Activated CD8-positive, alpha-beta memory T cell treated with anti-CD3 and anti-CD28 coated beads, Interleukin-2, amount 10 ng/mL, durations not matched to agents 7 days and 5 days (primary cell): ENCODE results near the gene COQ3. TPM values are rescaled to one million over a fixed set of nuclear protein-coding genes. Genes with fewer than 3 reads are reported as not detected.
A peak's percentile ranks its signal among the peaks of the same experiment; 100 is the strongest.

Experiments used
- ATAC-seq: fragments of 150-1000 bp; cut with Tn5 transposase; one replicate; pipeline ENCODE4 v1.10.0; 2021; ENCODE audit warnings: moderate library complexity
- CTCF ChIA-PET: fragments of 350-600 bp; sonication (Branson Sonifier 250); formaldehyde crosslinking; loops from one replicate; lab custom pipeline; 2021; ENCODE audit warnings: antibody characterized with exemption; lab: Charles Lee
- DNase-seq: peaks from one replicate; pipeline ENCODE4 v3.0.0-alpha.2; 2020
- H3K27ac Mint-ChIP-seq: one replicate; pipeline ENCODE4 v1.8.0; 2021; ENCODE audit warnings: mild to moderate bottlenecking, mixed read lengths
- H3K27me3 Mint-ChIP-seq: one replicate; pipeline ENCODE4 v1.8.0; 2021; ENCODE audit warnings: mixed read lengths
- H3K36me3 Mint-ChIP-seq: one replicate; pipeline ENCODE4 v1.8.0; 2021; ENCODE audit warnings: mild to moderate bottlenecking, mixed read lengths
- H3K4me1 Mint-ChIP-seq: one replicate; pipeline ENCODE4 v1.8.0; 2021; ENCODE audit warnings: mixed read lengths
- H3K4me3 Mint-ChIP-seq: one replicate; pipeline ENCODE4 v1.8.0; 2021; ENCODE audit warnings: mild to moderate bottlenecking, moderate library complexity, mixed read lengths
- H3K9me3 Mint-ChIP-seq: one replicate; pipeline ENCODE4 v1.8.0; 2022; ENCODE audit warnings: low read depth, mixed read lengths
- total RNA-seq, 2 experiments: library from RNA; stranded (reverse); gene quantifications; one replicate each; pipeline ENCODE4 v1.2.3, GENCODE V29; 2021

The COQ3 gene
- total RNA-seq, 2 experiments from 2014 or later, result 10.6 to 12.2 TPM

DNA sequence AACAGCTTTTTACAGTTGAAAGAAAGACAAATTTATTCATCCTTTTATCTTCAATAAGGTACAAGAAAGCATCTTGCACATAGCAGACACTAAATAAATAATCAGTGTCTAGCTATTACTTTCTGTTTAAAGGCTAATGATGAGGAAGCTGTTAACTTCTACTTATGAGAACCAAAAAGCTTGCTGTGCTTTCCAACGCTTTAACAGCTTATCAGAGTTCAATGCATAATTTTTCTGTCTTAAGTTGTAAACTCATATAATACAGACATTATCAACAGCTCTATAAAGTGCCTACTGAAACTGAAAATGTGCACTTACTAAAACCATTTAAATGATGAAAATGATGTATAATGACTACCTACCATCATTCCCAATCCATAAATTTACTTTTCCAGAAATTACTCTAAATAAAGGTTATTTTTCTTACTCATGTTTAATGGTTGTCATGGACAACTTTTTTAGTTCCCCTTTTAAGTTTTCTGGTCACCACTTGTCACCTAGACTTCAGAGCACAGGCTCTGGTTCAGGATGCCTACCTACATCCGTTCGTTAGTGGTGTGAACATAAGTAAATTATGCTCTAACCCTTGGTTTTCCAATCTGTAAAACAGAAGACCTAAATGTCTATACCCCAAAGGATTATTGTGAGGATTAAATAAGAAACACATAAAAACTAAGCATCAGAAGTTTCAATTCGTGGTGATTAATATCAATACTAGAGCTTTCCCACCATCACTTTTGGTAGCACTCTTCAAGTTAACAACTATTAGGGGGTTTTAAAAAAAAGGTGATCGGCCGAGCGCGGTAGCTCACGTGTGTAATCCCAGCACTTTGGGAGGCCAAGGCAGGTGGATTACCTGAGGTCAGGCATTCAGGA, 23.1 kb upstream of the COQ3 start:
- CTCF ChIA-PET, result interaction anchor here (0.9 to 1.2 kb wide), 4 partner anchors 9 to 82 kb away, joined by 3 to 5 read pairs (median 4); partner anchors contain the start of gene COQ3
- Mint-ChIP-seq H3K4me3 (peak overlapping the region; percentile 30), H3K4me1 (peaks cover 33% of the 10 kb centered on the region)

DNA sequence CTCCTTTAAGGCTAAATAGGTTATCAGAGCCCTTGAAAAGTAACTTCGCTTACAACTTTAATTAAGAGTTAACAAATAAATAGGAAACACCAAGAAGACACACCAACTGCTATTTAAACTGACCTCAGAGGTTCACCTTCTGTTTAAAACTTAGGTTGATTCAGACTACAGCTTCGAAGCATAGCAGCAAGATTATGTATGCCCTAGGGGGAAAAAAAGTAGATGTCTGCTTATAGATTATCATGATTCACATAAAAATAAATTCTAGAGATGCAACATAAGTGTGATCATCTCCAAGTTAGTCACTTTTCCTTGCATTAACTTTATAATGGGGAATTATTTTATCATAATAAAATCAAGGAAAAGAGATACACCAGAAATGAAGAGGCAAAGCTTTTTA, 22.2 kb upstream of the COQ3 start:
- no peaks in the 10 kb centered on the region for H3K27me3 Mint-ChIP-seq
- CTCF ChIA-PET, result interaction anchor here (1.1 to 1.2 kb wide), 3 partner anchors 10 to 82 kb away, joined by 3 to 5 read pairs (median 3); partner anchors contain the start of gene COQ3
- DNase-seq (no peak), ATAC-seq (no peak)
- H3K36me3 Mint-ChIP-seq, result peaks cover 33% of the 10 kb centered on the region
- H3K27ac Mint-ChIP-seq, result no peak overlapping the region
- peaks cover 30% of the 10 kb centered on the region for H3K4me1 Mint-ChIP-seq
- H3K9me3 Mint-ChIP-seq, result no peaks in the 10 kb centered on the region
- no peak overlapping the region for H3K4me3 Mint-ChIP-seq

More for the DNA sequence above, 23.1 kb upstream of the COQ3 start:
- Mint-ChIP-seq H3K27me3 (no peaks in the 10 kb centered on the region), H3K27ac (peak overlapping the region; percentile 49), H3K9me3 (no peaks in the 10 kb centered on the region), H3K36me3 (peaks cover 33% of the 10 kb centered on the region)
- ATAC-seq (peak; percentile 67), DNase-seq (no peak)

DNA sequence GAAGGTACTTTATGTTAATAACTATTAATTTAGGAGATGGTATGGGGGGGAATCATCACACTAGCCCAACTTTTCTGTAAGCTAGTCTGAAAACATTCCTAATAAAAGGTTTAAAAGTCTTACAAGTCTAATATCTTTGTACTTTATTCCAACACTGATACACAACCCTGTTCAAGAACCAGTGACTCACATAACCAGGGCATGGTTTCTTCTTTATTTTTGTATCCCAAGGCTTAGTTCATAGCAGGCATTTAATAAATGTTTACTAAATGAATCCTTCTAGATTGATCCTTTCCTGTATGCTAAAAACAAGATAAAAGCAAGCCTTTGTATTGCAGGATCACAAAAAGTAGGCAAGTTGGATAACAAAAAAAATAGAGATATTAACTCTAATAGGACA, 21.5 kb upstream of the COQ3 start:
- CTCF ChIA-PET, result interaction anchor here (0.7 to 1.5 kb wide), 3 partner anchors 20 to 85 kb away, joined by 3 read pairs; no protein-coding TSS in a partner anchor
- H3K36me3 Mint-ChIP-seq, result peaks cover 36% of the 10 kb centered on the region

DNA sequence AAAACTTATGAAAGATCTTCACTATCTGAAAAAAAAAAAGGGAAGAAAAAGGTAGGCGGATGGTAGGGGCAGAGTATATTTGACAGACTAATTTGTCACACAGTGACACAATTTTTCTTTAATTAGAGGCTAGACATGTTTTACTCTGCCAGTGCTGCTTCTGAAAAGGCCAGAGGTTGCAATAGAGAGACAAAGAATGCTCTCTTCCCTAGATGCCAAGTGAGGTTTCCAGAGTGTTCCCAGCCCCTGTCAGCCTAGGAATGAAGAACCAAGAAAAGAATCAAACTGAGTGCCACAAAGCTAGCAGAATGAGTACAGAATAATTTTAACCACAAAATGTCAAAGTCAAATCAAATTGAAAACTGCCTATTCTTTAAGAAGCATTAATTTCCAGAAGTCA, 18.1 kb upstream of the COQ3 start:
- no peak overlapping the region for H3K27ac Mint-ChIP-seq
- ATAC-seq (no peak), DNase-seq (no peak)
- H3K4me1 Mint-ChIP-seq, result peaks cover 13% of the 10 kb centered on the region
- H3K27me3 Mint-ChIP-seq, result no peaks in the 10 kb centered on the region
- peaks cover 38% of the 10 kb centered on the region for H3K36me3 Mint-ChIP-seq
- H3K9me3 Mint-ChIP-seq, result no peaks in the 10 kb centered on the region
- H3K4me3 Mint-ChIP-seq, result no peak overlapping the region
- CTCF ChIA-PET, result no interaction called here

More for the DNA sequence above, 21.5 kb upstream of the COQ3 start:
- no peak overlapping the region for H3K4me3 Mint-ChIP-seq
- H3K4me1 Mint-ChIP-seq, result peaks cover 26% of the 10 kb centered on the region
- DNase-seq, result no peak
- no peaks in the 10 kb centered on the region for H3K9me3 Mint-ChIP-seq
- H3K27ac Mint-ChIP-seq, result no peak overlapping the region
- no peak for ATAC-seq
- no peaks in the 10 kb centered on the region for H3K27me3 Mint-ChIP-seq

DNA sequence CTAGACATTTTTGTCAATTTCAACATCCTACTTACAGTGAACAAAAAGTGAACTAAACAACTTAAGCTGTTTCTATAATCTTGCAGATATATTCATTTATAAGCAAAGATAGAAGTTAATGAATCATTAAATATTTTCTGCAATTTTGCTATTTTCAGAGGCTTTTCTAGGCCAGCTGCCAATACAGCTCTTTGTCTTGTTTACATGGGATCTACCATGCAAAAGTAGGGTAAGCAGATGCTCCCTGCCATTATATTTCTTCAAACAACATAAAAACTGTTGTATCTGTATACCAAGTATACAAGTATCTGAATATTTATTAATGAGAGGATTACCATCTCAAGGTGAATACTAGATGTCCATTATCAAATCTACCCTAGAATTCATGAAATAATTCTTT, 15.7 kb upstream of the COQ3 start:
- H3K4me3 Mint-ChIP-seq, result no peak overlapping the region
- H3K27me3 Mint-ChIP-seq, result no peaks in the 10 kb centered on the region
- DNase-seq (no peak), ATAC-seq (no peak)
- CTCF ChIA-PET, result interaction anchor here (1.9 kb wide), 1 partner anchor 14 kb away, joined by 6 read pairs; no protein-coding TSS in a partner anchor
- no peaks in the 10 kb centered on the region for H3K9me3 Mint-ChIP-seq
- H3K4me1 Mint-ChIP-seq, result peaks cover 9% of the 10 kb centered on the region
- H3K36me3 Mint-ChIP-seq, result peaks cover 45% of the 10 kb centered on the region
- H3K27ac Mint-ChIP-seq, result no peak overlapping the region

DNA sequence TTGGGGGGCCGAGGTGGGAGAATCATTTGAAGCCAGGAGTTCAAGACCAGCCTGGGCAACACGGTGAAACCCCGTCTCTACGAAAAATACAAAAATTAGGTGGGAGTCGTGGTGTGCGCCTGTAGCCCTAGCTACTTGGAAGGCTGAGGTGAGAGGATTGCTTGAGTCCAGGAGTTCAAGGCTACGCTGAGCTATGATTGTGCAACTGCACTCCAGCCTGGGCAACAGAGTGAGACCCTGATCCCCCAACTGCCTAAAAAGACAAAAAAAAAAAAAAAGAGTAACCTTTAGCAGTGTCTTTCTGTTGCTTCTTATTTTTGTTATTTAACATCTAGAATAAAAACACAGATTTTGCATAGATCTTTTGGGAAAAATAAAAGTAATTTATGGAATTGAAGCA, 13.1 kb upstream of the COQ3 start:
- no peaks in the 10 kb centered on the region for H3K9me3 Mint-ChIP-seq
- CTCF ChIA-PET, result no interaction called here
- no peak for DNase-seq
- peaks cover 4% of the 10 kb centered on the region for H3K4me1 Mint-ChIP-seq
- ATAC-seq, result no peak
- peaks cover 50% of the 10 kb centered on the region for H3K36me3 Mint-ChIP-seq
- no peak overlapping the region for H3K27ac Mint-ChIP-seq
- no peaks in the 10 kb centered on the region for H3K27me3 Mint-ChIP-seq
- no peak overlapping the region for H3K4me3 Mint-ChIP-seq

DNA sequence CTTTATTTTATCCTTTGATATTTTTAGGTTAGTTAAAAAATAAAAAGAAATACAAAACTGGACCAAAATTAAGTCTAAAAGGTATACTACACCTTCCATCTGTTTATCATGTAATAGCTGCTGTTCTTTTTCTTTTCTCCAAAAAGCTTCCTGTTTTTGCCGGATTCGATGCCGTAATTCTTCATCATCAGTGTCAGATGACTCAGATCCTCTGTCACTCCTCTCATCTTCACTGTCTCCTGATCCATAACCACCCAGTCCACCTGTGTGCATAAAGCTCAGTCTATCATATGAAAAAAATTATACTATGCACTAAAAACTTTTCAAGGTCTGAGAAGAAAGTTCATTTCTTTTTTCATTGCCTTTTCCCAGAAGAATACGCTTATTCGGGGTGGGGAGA, 8.5 kb upstream of the COQ3 start:
- H3K9me3 Mint-ChIP-seq, result no peaks in the 10 kb centered on the region
- DNase-seq (no peak), ATAC-seq (no peak)
- no peaks in the 10 kb centered on the region for H3K27me3 Mint-ChIP-seq
- peaks cover 49% of the 10 kb centered on the region for H3K36me3 Mint-ChIP-seq
- H3K4me1 Mint-ChIP-seq, result peaks cover 7% of the 10 kb centered on the region
- no peak overlapping the region for H3K4me3 Mint-ChIP-seq
- CTCF ChIA-PET, result interaction anchor here (0.9 to 2.2 kb wide), 4 partner anchors 8 to 165 kb away, joined by 3 to 6 read pairs (median 4); partner anchors contain the start of genes CCNC and COQ3
- H3K27ac Mint-ChIP-seq, result no peak overlapping the region

DNA sequence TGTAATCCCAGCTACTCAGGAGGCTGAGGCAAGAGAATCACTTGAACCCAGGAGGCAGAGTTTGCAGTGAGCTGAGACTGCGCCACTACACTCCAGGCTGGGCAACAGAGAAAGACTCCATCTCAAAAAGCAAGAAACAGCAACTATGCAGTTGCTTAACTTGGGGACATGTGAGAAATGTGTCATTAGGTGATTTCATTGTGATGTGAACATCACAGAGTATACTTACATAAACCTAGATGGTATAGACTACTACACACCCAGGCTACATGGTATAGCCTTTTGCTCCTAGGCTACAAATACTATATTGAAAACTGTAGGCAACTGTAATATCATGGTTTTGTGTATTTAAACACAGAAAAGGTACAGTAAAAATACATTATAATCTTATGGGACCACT, 3.3 kb upstream of the COQ3 start:
- H3K4me1 Mint-ChIP-seq, result peaks cover 16% of the 10 kb centered on the region
- ATAC-seq, result no peak
- CTCF ChIA-PET, result interaction anchor here (4.3 kb wide), 1 partner anchor 66 kb away, joined by 17 read pairs; no protein-coding TSS in a partner anchor
- H3K9me3 Mint-ChIP-seq, result no peaks in the 10 kb centered on the region
- H3K27me3 Mint-ChIP-seq, result no peaks in the 10 kb centered on the region
- DNase-seq, result no peak
- H3K36me3 Mint-ChIP-seq, result peaks cover 22% of the 10 kb centered on the region
- H3K27ac Mint-ChIP-seq, result no peak overlapping the region
- H3K4me3 Mint-ChIP-seq, result no peak overlapping the region

DNA sequence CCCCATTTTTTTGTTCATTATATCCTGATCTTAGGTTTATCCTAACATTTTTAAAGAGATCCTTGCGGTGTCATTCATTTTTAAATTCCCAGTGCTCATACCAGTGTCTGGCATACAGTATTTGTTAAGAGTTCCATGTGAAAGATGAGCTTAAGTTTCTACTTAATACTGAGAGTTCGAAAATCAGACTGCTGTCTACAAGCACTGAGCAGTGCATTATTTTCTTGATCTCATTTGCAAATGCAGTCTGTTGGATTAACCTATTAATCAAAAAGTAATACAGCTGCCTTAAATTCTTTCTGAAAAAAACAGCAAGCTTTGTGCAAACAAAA, 663 bp downstream of the COQ3 start:
- DNase-seq, result no peak

DNA sequence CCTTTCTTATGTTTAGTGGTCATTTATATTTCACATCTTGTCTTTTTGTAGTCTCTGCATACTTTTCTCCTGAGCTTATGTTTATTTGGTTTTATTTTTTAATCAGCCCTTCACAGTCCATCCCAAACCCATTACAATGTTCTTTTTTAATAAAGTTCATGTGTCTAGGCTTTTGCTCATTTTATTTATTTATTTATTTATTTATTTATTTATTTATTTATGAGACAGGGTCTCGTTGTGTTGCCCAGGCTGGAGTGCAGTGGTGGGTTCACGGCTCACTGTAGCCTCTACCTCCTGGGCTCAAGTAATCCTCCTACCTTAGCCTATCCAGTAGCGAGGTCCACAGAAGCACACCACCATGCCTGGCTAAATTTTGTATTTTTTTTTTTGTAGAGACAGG, 3.1 kb downstream of the COQ3 start:
- CTCF ChIA-PET, result no interaction called here
- no peaks in the 10 kb centered on the region for H3K36me3 Mint-ChIP-seq
- H3K4me3 Mint-ChIP-seq, result no peak overlapping the region
- no peaks in the 10 kb centered on the region for H3K9me3 Mint-ChIP-seq
- ATAC-seq, result no peak
- H3K4me1 Mint-ChIP-seq, result peaks cover 12% of the 10 kb centered on the region
- no peak for DNase-seq
- no peak overlapping the region for H3K27ac Mint-ChIP-seq
- no peaks in the 10 kb centered on the region for H3K27me3 Mint-ChIP-seq

More for the DNA sequence above, 663 bp downstream of the COQ3 start:
- CTCF ChIA-PET, result interaction anchor here (0.7 to 4.3 kb wide), 11 partner anchors 9 to 154 kb away, joined by 3 to 17 read pairs (median 3); no protein-coding TSS in a partner anchor
- Mint-ChIP-seq H3K36me3 (peaks cover 2% of the 10 kb centered on the region), H3K4me3 (peak overlapping the region; percentile 90), H3K27me3 (no peaks in the 10 kb centered on the region), H3K27ac (peak overlapping the region; percentile 91), H3K9me3 (no peaks in the 10 kb centered on the region), H3K4me1 (peaks cover 11% of the 10 kb centered on the region)
- peak; percentile 16 for ATAC-seq

DNA sequence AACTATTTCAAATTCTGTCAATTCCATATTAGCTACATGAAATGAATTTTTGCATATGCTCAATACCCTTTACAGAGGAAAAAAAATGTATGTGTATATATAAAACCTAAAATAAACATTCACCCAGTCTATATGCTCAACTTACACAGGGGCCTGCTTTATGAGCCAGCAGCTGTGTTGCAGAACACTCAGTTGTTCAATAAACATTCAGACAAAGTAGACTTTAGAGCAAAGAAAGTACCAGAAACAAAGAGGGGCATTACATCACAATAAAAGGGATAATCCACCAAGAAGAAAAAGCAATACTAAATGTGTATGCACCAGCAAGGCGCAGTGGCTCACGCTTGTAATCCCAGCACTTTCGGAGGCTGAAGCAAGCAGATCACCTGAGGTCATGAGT, 9.5 kb downstream of the COQ3 start:
- no peak for DNase-seq
- CTCF ChIA-PET, result no interaction called here
- no peak overlapping the region for H3K27ac Mint-ChIP-seq

DNA sequence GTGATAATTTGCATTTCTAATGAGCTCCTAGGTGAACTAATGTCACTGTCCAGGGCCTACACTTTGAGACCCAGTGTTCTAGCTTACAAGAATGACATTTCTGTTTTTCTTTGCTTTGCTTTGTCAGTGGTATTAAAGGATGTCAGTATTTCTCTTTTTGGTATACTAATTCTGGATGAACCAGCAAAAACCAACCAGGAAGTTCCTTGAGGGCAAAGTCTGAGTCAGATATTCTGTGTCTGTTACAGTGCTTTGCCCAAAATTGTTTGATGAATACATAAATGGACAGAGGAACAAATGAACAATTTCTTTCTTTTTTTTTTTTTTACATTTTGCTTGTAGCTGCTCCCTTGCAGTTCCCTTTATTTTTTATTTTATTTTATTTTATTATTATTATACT, 15.4 kb downstream of the COQ3 start:
- Mint-ChIP-seq H3K4me1 (peaks cover 3% of the 10 kb centered on the region), H3K27ac (no peak overlapping the region), H3K36me3 (peaks cover 1% of the 10 kb centered on the region), H3K27me3 (no peaks in the 10 kb centered on the region), H3K4me3 (no peak overlapping the region), H3K9me3 (no peaks in the 10 kb centered on the region)
- ATAC-seq, result peak; percentile 16
- CTCF ChIA-PET, result interaction anchor here (0.9 to 2.5 kb wide), 3 partner anchors 15 to 48 kb away, joined by 4 to 6 read pairs (median 4); partner anchors contain the start of gene COQ3
- no peak for DNase-seq

More for the DNA sequence above, 9.5 kb downstream of the COQ3 start:
- no peak for ATAC-seq
- no peaks in the 10 kb centered on the region for H3K9me3 Mint-ChIP-seq
- peaks cover 1% of the 10 kb centered on the region for H3K4me1 Mint-ChIP-seq
- H3K4me3 Mint-ChIP-seq, result no peak overlapping the region
- H3K27me3 Mint-ChIP-seq, result no peaks in the 10 kb centered on the region
- H3K36me3 Mint-ChIP-seq, result peaks cover 1% of the 10 kb centered on the region

DNA sequence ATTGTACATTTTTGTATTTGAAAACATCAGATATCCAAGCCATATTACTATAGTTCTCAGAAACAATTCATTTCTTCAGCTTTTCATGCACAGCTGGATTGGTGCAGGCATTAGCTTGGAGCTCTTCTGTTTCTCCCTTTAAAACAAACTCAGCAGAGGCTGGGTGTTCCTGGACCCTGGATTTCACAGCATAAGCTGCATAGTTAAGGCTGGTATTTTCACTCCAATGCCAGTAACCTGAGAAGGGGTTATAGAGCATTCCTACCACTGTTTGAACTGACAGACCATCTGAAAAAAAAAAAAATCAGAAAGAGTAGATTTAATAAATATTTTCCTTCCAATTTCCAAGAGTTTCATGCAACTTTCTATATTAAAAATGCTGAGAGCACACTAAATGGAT, 24.5 kb downstream of the COQ3 start:
- no peak for ATAC-seq
- H3K4me1 Mint-ChIP-seq, result peaks cover under 1% of the 10 kb centered on the region
- no peaks in the 10 kb centered on the region for H3K9me3 Mint-ChIP-seq
- no peaks in the 10 kb centered on the region for H3K36me3 Mint-ChIP-seq
- CTCF ChIA-PET, result no interaction called here
- no peak overlapping the region for H3K27ac Mint-ChIP-seq
- no peak for DNase-seq
- H3K4me3 Mint-ChIP-seq, result no peak overlapping the region
- no peaks in the 10 kb centered on the region for H3K27me3 Mint-ChIP-seq

DNA sequence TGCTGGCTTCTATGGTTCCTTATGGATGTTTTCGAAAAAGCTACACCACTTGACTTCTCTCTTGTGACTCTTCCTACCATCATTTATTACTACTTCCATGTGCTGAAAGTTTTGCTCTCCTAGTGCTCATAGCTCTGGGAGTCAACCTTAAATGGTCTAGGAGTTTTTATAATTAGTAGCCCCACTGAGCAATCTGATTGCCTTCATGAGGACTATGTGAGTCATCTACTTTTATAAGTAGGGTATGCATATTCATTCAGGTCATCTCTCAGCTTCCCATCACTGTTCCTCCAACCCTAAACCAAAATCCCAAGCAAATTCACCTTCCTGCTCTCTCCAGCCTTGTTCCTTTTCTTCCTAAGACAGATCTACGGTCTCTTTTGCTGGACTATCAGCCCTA, 27.1 kb downstream of the COQ3 start:
- H3K4me3 Mint-ChIP-seq, result no peak overlapping the region
- H3K27me3 Mint-ChIP-seq, result peaks cover 2% of the 10 kb centered on the region
- no peak overlapping the region for H3K27ac Mint-ChIP-seq
- ATAC-seq, result no peak
- no peak for DNase-seq
- H3K36me3 Mint-ChIP-seq, result no peaks in the 10 kb centered on the region
- no peaks in the 10 kb centered on the region for H3K9me3 Mint-ChIP-seq
- CTCF ChIA-PET, result no interaction called here
- H3K4me1 Mint-ChIP-seq, result peaks cover 18% of the 10 kb centered on the region
